GM12878 (cell line): ENCODE data around the gene TUBGCP2. TPM values are rescaled to one million over a fixed set of nuclear protein-coding genes. Genes with fewer than 3 reads are reported as not detected.

Experiments
- ATAC-seq: fragments of 200-7000 bp; cut with Tn5 transposase; 3 replicates; pipeline ENCODE4 v1.9.1; 2020; ENCODE audit warnings: mild to moderate bottlenecking, moderate library complexity
- BruUV-seq: library from RNA; stranded (reverse); fragments of 400-500 nt; replicated peaks from 2 replicates; lab custom pipeline; 2021; lab: Mats Ljungman, UMichigan
- CTCF ChIA-PET: fragments of 300-600 bp; sonication (Branson Sonifier 250); formaldehyde crosslinking; extraction: SDS; loops from one replicate; lab custom pipeline; 2021; ENCODE audit warnings: inconsistent platforms; lab: Yijun Ruan, JAX
- POLR2A ChIA-PET: fragments of 350-600 bp; formaldehyde crosslinking; extraction: SDS; loops from one replicate; lab custom pipeline; 2021; ENCODE audit warnings: inconsistent platforms; lab: Charles Lee
- RAD21 ChIA-PET: fragments of 300-600 bp; sonication (Branson Sonifier 250); formaldehyde crosslinking; loops from one replicate; lab custom pipeline; 2023; ENCODE audit warnings: antibody characterized with exemption; ENCODE audit not compliant: unreplicated experiment; lab: Charles Lee
- SMC1A ChIA-PET: fragments of 300-600 bp; sonication (Branson Sonifier 250); formaldehyde crosslinking; loops from one replicate; lab custom pipeline; 2023; ENCODE audit not compliant: unreplicated experiment, uncharacterized antibody; lab: Charles Lee
- DNase-seq: peaks from one replicate; pipeline ENCODE4 v3.0.0-alpha.2; 2011; ENCODE audit warnings: low read depth, low spot score
- FAIRE-seq: peaks from 3 replicates; lab custom pipeline; 2011; peaks lifted over from hg19 to GRCh38; lab: Jason Lieb, UNC
- H2AFZ ChIP-seq: 2 replicates; pipeline ENCODE4 v1.6.0; 2011; ENCODE audit warnings: low read depth, low read length, control low read depth; ENCODE audit not compliant: control insufficient read depth
- H3K27ac ChIP-seq: 2 replicates; pipeline ENCODE4 v1.5.1; 2011; ENCODE audit warnings: control low read depth; ENCODE audit not compliant: control insufficient read depth, insufficient read depth
- H3K27me3 ChIP-seq, 2 experiments: replicated peaks in 1 of 2; 2 replicates each; pipeline versions ENCODE4 v1.6.0 to v1.6.1; 2011; ENCODE audit warnings: low read length in 1 of 2; ENCODE audit not compliant: control insufficient read depth in 2 of 2, insufficient read depth in 2 of 2
- H3K36me3 ChIP-seq, 2 experiments: 2 replicates each; pipeline ENCODE4 v1.5.1; 2011; ENCODE audit warnings: low read length in 1 of 2; ENCODE audit not compliant: control insufficient read depth in 2 of 2, insufficient read depth in 2 of 2
- H3K4me1 ChIP-seq: 2 replicates; pipeline ENCODE4 v1.6.1; 2011; ENCODE audit warnings: mild to moderate bottlenecking, low read length, moderate library complexity, mixed read lengths; ENCODE audit not compliant: control insufficient read depth, insufficient read depth
- H3K4me2 ChIP-seq: 2 replicates; pipeline ENCODE4 v1.6.0; 2011; ENCODE audit warnings: control low read depth; ENCODE audit not compliant: control insufficient read depth, insufficient read depth
- H3K4me3 ChIP-seq: fragments of 200-600 bp; sonication (generic); 2 replicates; pipeline ENCODE4 v1.5.1; 2016
- H3K79me2 ChIP-seq: 2 replicates; pipeline ENCODE4 v1.6.0; 2011; ENCODE audit warnings: low read length; ENCODE audit not compliant: control insufficient read depth, insufficient read depth
- H3K9ac ChIP-seq: 2 replicates; pipeline ENCODE4 v1.8.0; 2011; ENCODE audit warnings: low read length, control low read depth, mixed read lengths; ENCODE audit not compliant: control insufficient read depth, insufficient read depth
- H3K9me3 ChIP-seq: replicated peaks from 3 replicates; pipeline ENCODE4 v1.5.1; 2011; ENCODE audit warnings: mild to moderate bottlenecking, low read length; ENCODE audit not compliant: control insufficient read depth, insufficient read depth
- H4K20me1 ChIP-seq: 2 replicates; pipeline ENCODE4 v1.6.0; 2011; ENCODE audit not compliant: control insufficient read depth, insufficient read depth
- FOXM1 ChIP-seq: IDR thresholded peaks from 2 replicates; pipeline ENCODE4 v1.6.1; 2012; ENCODE audit warnings: low read depth, mild to moderate bottlenecking, inconsistent platforms, low read length, moderate library complexity
- IKZF1 ChIP-seq: fragments of 450-650 bp; conservative IDR thresholded peaks from 2 replicates; pipeline ENCODE4 v1.6.1; 2017; ENCODE audit warnings: antibody characterized with exemption, mild to moderate bottlenecking
- MXI1 ChIP-seq: fragments of 150-350 bp; IDR thresholded peaks from 2 replicates; pipeline ENCODE4 v1.6.1; 2011; ENCODE audit warnings: low read depth, mild to moderate bottlenecking, inconsistent platforms, low read length, improper control_type of control experiment
- PAX8 ChIP-seq: fragments of 450-650 bp; IDR thresholded peaks from 2 replicates; pipeline ENCODE4 v1.6.1; 2017; ENCODE audit warnings: mild to moderate bottlenecking, moderate library complexity
- TAF1 ChIP-seq: IDR thresholded peaks from 2 replicates; pipeline ENCODE4 v1.6.1; 2011; ENCODE audit warnings: mild to moderate bottlenecking, low read depth, low read length, borderline replicate concordance
- YBX1 ChIP-seq: fragments of 450-650 bp; IDR thresholded peaks from 2 replicates; pipeline ENCODE4 v1.6.1; 2016; ENCODE audit warnings: antibody characterized with exemption
- WGBS: methylation state at CpG from one replicate; pipeline ENCODE4 v1.1.6; 2016; ENCODE audit warnings: low lambda C conversion rate; ENCODE audit not compliant: insufficient replicate concordance, insufficient coverage; ENCODE audit errors: missing lambda C conversion rate; 5-methylcytosine and 5-hydroxymethylcytosine counted together
- in situ Hi-C: fragments of 300-500 bp; cut with MboI; formaldehyde crosslinking; loops from 9 replicates; pipeline ENCODE4 v1.14.3; 2018; ENCODE audit warnings: mixed read lengths
- intact Hi-C: fragments of 100-400 bp; cut with micrococcal nuclease; formaldehyde crosslinking; loops from one replicate; pipeline ENCODE4 v1.14.2; 2022; ENCODE audit not compliant: unreplicated experiment
- polyA plus RNA-seq, 11 experiments: library from polyadenylated mRNA; depleted of rRNA in 4 of 11; unstranded in 6 of 11; stranded (reverse) in 5 of 11; fragments of >200 nt; fragmentation: Nextera tagmentation in 4 of 11; fragmentation: Illumina TruSeq in 1 of 11; extraction: Ambion mirVana in 4 of 11; extraction: Trizol in 1 of 11; gene quantifications; 1 replicate in 1 of 11; 2 replicates in 10 of 11; pipeline versions ENCODE4 v1.2.1 to v1.2.3, GENCODE V29; 2011 to 2016; ENCODE audit warnings: inconsistent platforms in 2 of 11, missing spikeins in 2 of 11, low read depth in 1 of 11
- total RNA-seq, 4 experiments: library from RNA; depleted of rRNA in 3 of 4; stranded (reverse); fragments of >200 nt in 3 of 4; fragmentation: Illumina TruSeq in 1 of 4; extraction: Trizol in 1 of 4; gene quantifications; 2 replicates each; pipeline versions ENCODE4 v1.2.1 to v1.2.3, GENCODE V29; 2013 to 2021
- TF ChIP-seq, protein P1 (sequence below), 3 experiments: IDR thresholded peaks in 2 of 3; conservative IDR thresholded peaks in 1 of 3; 2 replicates each; pipeline ENCODE4 v1.5.1; 2011; ENCODE audit warnings: low read depth in 3 of 3, low read length in 3 of 3, mild to moderate bottlenecking in 3 of 3, control low read depth in 2 of 3, moderate library complexity in 2 of 3, inconsistent platforms in 1 of 3, mixed read lengths in 1 of 3; ENCODE audit not compliant: control insufficient read depth in 2 of 3, insufficient read depth in 1 of 3; ENCODE audit errors: extremely low read depth in 1 of 3
- TF ChIP-seq, protein P2 (sequence below): IDR thresholded peaks from 2 replicates; pipeline ENCODE4 v1.6.1; 2011; ENCODE audit warnings: low read depth, low read length, improper control_type of control experiment, borderline replicate concordance
- TF ChIP-seq, protein P3 (sequence below): IDR thresholded peaks from 2 replicates; pipeline ENCODE4 v1.6.1; 2012; ENCODE audit warnings: improper control_type of control experiment, low read depth, low read length; ENCODE audit not compliant: insufficient replicate concordance

TUBGCP2 gene
- total and polyA plus RNA-seq, 10 of the 15 experiments (the other 5 are each of a cell fraction or from before 2014, with no cell fraction given): 4.8 to 47.1 (median 34.7) TPM

DNA sequence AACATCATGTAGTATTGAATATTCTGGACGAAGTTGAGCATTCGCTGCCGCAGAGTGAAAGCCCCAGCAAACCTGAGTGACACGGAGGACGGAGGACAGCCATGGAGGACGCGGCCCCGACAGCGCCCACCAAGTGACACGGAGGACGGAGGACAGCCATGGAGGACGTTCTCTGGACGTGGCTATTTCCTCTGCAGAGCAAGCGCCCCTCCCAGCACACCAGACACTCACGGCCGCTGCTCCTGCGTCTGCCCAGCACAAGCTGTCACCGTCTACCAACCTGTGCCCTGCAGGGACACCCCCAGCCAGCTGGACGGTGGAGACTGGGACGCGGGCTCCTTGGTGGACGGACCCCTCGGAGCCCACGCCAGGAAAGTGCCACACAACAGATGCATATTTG is 24.7 kb downstream of the TUBGCP2 start:
- no peaks in the 10 kb centered on the region for H3K27me3 ChIP-seq
- ChIA-PET CTCF (no interaction called here), POLR2A (no interaction called here), SMC1A (no interaction called here), RAD21 (no interaction called here)
- FAIRE-seq (no peak), DNase-seq (no peak), ATAC-seq (no peak)
- TF ChIP-seq, protein P1, sequence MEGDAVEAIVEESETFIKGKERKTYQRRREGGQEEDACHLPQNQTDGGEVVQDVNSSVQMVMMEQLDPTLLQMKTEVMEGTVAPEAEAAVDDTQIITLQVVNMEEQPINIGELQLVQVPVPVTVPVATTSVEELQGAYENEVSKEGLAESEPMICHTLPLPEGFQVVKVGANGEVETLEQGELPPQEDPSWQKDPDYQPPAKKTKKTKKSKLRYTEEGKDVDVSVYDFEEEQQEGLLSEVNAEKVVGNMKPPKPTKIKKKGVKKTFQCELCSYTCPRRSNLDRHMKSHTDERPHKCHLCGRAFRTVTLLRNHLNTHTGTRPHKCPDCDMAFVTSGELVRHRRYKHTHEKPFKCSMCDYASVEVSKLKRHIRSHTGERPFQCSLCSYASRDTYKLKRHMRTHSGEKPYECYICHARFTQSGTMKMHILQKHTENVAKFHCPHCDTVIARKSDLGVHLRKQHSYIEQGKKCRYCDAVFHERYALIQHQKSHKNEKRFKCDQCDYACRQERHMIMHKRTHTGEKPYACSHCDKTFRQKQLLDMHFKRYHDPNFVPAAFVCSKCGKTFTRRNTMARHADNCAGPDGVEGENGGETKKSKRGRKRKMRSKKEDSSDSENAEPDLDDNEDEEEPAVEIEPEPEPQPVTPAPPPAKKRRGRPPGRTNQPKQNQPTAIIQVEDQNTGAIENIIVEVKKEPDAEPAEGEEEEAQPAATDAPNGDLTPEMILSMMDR (IDR thresholded peaks at IDR 0.05 in 2 of 3, conservative IDR thresholded peaks at IDR 0.05 in 1 of 3; ENCODE audit: control insufficient read depth in 2 of 3, extremely low read depth in 1 of 3, insufficient read depth in 1 of 3, low read depth in 3 of 3, low read length in 3 of 3): no peak
- TF ChIP-seq YBX1: no peak
- TF ChIP-seq IKZF1: no peak
- TF ChIP-seq MXI1: no peak
- no peak overlapping the region for H3K4me3 ChIP-seq
- H2AFZ ChIP-seq: no peak overlapping the region
- in situ Hi-C loops (no loop called here), intact Hi-C loops (no loop called here)
- no peaks in the 10 kb centered on the region for H3K79me2 ChIP-seq
- H3K36me3 ChIP-seq: peaks cover 8 to 23% of the 10 kb centered on the region in 2 experiments
- H3K9ac ChIP-seq: no peak overlapping the region
- no peak overlapping the region for H3K27ac ChIP-seq
- BruUV-seq: no TSS peak
- peaks cover 2% of the 10 kb centered on the region for H3K4me1 ChIP-seq
- no peaks in the 10 kb centered on the region for H3K9me3 ChIP-seq
- no peaks in the 10 kb centered on the region for H4K20me1 ChIP-seq
- no peak overlapping the region for H3K4me2 ChIP-seq
- WGBS: 97% methylated on average over 24 of the region's 24 CpGs

DNA sequence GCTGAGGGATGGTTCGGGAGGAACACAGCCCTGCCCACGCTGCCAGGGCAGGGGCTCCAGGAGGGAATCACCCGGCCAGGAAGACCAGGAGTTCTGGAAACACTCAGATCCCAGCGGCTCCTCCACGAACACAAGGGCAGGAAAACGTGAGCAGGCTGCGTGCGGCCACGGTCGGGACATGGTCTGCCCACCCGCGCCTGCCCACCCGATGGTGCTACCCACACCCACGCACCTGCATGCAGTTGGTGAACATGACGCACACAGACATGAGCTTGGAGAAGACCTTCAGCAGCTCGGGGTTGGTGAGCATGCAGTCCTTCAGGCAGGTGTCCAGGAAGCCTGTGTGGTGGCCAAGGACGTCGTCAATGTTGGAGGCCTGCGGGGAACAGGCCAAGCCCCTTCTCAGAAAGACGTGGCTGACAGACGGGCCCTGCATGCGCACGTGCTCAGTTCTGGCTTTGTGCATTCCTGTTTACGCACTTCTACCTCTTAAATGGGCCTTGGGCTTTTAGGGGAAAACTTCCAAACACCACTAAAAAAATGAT is 25.8 kb downstream of the TUBGCP2 start:
- no TSS peak for BruUV-seq
- no peaks in the 10 kb centered on the region for H3K9me3 ChIP-seq
- H2AFZ ChIP-seq: no peak overlapping the region
- H3K4me1 ChIP-seq: peaks cover 12% of the 10 kb centered on the region
- H3K36me3 ChIP-seq: peaks cover 8 to 21% of the 10 kb centered on the region in 2 experiments
- DNase-seq: no peak
- no peaks in the 10 kb centered on the region for H3K79me2 ChIP-seq
- in situ Hi-C loops: no loop called here
- no peak overlapping the region for H3K4me3 ChIP-seq
- WGBS: 89% methylated on average over 24 of the region's 24 CpGs
- ChIA-PET CTCF (no interaction called here), POLR2A (no interaction called here), SMC1A (no interaction called here), RAD21 (no interaction called here)
- no peak overlapping the region for H3K4me2 ChIP-seq
- no peaks in the 10 kb centered on the region for H4K20me1 ChIP-seq
- no peaks in the 10 kb centered on the region for H3K27me3 ChIP-seq
- H3K27ac ChIP-seq: no peak overlapping the region
- no peak for FAIRE-seq
- intact Hi-C loops: no loop called here
- ATAC-seq: no peak
- H3K9ac ChIP-seq: no peak overlapping the region
- TF ChIP-seq, protein P2, sequence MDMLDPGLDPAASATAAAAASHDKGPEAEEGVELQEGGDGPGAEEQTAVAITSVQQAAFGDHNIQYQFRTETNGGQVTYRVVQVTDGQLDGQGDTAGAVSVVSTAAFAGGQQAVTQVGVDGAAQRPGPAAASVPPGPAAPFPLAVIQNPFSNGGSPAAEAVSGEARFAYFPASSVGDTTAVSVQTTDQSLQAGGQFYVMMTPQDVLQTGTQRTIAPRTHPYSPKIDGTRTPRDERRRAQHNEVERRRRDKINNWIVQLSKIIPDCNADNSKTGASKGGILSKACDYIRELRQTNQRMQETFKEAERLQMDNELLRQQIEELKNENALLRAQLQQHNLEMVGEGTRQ: no peak
- TF ChIP-seq TAF1 (no peak), PAX8 (no peak), FOXM1 (no peak)
- TF ChIP-seq, protein P3, sequence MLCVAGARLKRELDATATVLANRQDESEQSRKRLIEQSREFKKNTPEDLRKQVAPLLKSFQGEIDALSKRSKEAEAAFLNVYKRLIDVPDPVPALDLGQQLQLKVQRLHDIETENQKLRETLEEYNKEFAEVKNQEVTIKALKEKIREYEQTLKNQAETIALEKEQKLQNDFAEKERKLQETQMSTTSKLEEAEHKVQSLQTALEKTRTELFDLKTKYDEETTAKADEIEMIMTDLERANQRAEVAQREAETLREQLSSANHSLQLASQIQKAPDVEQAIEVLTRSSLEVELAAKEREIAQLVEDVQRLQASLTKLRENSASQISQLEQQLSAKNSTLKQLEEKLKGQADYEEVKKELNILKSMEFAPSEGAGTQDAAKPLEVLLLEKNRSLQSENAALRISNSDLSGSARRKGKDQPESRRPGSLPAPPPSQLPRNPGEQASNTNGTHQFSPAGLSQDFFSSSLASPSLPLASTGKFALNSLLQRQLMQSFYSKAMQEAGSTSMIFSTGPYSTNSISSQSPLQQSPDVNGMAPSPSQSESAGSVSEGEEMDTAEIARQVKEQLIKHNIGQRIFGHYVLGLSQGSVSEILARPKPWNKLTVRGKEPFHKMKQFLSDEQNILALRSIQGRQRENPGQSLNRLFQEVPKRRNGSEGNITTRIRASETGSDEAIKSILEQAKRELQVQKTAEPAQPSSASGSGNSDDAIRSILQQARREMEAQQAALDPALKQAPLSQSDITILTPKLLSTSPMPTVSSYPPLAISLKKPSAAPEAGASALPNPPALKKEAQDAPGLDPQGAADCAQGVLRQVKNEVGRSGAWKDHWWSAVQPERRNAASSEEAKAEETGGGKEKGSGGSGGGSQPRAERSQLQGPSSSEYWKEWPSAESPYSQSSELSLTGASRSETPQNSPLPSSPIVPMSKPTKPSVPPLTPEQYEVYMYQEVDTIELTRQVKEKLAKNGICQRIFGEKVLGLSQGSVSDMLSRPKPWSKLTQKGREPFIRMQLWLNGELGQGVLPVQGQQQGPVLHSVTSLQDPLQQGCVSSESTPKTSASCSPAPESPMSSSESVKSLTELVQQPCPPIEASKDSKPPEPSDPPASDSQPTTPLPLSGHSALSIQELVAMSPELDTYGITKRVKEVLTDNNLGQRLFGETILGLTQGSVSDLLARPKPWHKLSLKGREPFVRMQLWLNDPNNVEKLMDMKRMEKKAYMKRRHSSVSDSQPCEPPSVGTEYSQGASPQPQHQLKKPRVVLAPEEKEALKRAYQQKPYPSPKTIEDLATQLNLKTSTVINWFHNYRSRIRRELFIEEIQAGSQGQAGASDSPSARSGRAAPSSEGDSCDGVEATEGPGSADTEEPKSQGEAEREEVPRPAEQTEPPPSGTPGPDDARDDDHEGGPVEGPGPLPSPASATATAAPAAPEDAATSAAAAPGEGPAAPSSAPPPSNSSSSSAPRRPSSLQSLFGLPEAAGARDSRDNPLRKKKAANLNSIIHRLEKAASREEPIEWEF: no peak
